EH (cell line): ENCODE measurements around the gene RASSF4.
A peak's percentile ranks its signal among the peaks of the same experiment; 100 is the strongest.

ENCODE experiments used
- DNase-seq: peaks from one replicate; pipeline ENCODE4 v3.0.0-alpha.2; 2015; ENCODE audit warnings: low read depth

Gene RASSF4

DNA sequence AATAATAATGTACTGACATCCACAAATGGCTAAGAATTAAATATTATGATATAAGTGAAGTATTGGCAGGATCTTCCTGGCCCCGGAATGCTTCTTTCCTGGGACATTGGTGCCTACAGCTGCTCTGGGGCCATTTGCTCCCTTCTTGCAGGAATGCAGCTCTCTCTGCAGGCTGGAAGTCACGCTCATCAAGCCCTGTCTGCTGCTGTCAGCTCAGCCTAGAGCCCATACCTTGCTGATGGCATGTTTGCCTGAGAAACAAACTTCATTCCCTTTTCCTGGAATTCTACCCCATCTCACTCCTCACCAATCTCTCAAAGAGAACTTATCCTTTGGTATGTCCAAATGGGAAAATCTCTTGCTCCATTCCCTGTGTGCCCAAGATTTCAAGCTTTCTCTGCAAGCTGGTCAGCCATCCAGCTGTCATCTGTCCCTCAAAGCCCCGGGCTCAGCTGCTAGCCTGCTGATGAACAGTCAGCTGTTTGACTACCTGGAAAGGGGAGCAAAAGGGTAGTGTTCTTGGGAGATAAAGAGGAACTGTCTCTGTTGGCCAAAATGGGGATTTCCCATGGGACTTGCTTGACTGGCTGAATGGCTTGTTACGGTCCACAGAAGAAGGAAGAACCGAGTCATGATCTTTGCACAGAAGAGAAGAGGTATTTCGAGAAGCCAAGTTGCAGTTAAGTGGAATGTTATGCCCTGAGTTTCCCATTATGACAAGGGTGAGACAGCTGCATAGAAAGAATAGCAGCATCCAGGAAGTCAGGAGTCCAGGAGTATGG, 12.0 kb upstream of the RASSF4 start:
- DNase-seq, result no peak

GRCh38 chr10:44948642-44949041, 11.0 kb upstream of the RASSF4 start:
- DNase-seq, result no peak

DNA sequence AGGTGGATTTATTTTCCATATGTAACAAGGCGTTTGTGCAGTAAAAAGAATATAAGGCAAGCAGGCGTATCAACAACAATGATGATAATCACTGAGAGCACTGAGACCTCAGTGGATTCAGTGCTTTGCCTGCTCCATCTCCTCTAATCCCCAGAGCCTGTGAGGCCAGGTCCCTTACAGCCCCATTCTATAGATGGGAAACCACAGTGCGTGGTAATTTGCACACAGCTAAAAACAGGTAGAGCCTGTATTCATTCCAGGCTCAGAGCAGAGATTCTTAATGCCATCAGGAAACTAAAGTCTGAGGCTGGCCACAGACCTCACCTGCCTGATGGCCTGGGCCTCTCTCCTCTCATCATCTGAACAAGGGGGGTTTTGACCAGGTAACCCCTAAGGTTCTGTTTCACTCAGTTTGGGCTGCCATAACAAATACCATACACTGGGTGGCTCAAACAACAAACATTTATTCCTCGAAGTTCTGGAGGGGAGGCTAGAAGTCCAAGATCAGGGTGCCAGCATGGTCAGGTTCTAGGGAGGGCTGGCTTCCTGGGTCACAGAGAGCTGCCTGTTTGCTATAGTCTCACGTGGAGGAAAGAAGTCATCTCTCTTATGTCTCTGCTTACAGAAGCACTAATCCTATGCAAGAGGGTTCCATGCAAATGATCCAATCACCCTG, 10.3 kb upstream of the RASSF4 start:
- DNase-seq, result no peak

DNA sequence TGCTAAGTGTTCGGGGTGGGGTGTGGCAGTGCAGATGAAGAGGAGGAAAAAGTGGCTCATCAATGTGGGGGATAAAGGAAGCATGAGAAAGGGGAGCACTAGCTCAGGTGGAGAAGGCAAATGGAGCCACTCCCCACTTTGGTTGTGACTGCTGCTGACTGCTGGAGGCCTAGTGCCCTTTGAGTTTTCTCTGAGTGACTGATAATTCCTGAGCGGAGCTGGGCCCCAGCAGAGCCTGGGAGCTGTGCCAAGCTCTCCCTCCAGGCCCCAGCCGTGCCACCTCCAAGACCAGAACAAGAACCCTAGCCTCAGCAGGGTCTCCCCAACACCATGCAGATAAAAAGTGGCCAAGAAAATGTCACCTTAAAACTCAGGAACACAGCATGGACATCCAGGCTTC, 9.7 kb upstream of the RASSF4 start:
- DNase-seq, result no peak

GRCh38 chr10:44950326-44951225, 9.0 kb upstream of the RASSF4 start:
- DNase-seq, result no peak

GRCh38 chr10:44951576-44952226, 7.9 kb upstream of the RASSF4 start:
- no peak for DNase-seq

DNA sequence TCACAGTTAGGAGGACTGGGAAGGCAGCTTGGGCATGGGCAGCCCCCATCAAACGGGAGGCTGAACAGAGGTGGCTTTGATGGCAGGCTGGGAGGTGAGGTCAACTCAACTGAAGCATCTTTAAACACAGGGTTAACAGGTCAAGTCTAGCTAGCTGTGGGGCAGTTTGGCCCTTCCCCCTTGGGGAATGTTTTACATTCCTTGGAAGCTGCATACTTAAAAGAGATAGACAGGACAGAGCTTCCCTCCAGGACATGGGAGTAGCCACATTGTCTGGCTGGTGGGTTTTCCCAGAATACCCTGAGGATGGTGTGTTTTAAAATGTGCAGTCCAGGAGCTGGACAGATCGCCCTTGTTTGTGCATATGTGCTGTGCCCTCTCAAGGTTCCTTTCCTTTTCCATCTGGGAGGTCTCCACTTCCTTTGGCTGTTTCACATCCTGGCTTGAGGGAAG, 6.8 kb upstream of the RASSF4 start:
- peak; percentile 68 for DNase-seq

- DNase-seq, result no peak
Observed at GRCh38 chr10:44954042-44954441, 5.6 kb upstream of the RASSF4 start.

- no peak for DNase-seq
Observed at GRCh38 chr10:44954962-44955361, 4.6 kb upstream of the RASSF4 start.

GRCh38 chr10:44955413-44956070, 4.1 kb upstream of the RASSF4 start:
- DNase-seq, result no peak

DNA sequence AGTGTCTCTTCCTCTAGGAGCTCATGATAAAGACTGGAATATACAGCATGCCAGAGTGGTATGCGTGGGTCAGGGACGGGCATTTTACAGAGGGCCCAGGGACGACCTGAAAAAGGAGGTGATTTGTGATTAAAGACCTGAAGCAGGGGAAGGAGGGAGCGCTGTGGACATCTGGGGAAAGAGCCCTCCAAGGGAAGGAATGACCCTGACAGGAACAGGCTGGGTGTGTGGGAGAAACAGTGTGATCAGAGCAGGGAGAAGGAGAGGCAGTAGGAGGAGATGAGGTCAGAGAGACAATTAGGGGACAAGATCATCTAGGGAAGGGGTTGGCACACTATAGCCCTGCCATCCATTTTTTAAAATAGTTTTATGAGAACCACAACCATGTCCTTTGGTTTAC, 3.4 kb upstream of the RASSF4 start:
- no peak for DNase-seq

GRCh38 chr10:44956717-44957706, 2.6 kb upstream of the RASSF4 start:
- no peak for DNase-seq

GRCh38 chr10:44958196-44958897, 1.3 kb upstream of the RASSF4 start:
- peak; percentile 77 for DNase-seq

GRCh38 chr10:44958898-44959246, 730 bp upstream of the RASSF4 start:
- DNase-seq, result no peak

GRCh38 chr10:44960088-44960460, 472 bp downstream of the RASSF4 start:
- no peak for DNase-seq

DNA sequence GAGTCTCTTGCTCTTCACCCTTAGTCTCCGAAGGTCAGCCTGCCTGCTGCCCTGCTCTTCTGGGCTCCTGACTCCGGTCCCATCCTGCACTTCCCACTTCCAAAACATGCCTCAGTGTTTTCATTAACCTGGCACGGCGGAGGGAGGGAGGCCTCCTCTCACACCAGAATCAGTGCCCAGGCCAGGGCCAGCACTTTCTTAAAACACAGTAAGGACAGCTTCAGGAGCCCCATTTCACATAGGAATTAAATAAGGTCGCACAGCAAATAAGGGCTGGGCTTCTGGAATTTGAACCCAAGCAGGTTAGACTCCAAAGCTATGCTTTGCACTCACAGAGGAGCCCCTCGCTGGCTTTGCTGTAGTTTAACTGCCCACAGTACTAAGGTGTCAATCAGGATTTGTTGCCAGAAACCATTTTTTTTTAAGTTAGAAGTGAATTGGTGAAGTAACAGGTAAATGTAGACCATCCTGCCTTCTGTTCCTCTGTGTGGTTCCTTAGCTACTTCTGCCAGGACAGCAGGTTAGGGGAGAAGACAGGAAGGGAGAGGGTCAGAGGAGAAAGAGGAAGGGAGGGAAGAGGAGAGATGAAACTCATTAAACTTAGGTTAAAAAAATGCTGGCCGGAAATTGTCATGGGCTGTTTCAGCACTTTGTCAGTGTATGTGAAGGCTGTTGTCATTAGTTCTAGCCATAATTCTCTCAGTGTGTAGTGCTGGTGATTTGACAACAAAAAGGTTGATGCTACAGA, 1.1 kb downstream of the RASSF4 start:
- DNase-seq, result no peak

DNA sequence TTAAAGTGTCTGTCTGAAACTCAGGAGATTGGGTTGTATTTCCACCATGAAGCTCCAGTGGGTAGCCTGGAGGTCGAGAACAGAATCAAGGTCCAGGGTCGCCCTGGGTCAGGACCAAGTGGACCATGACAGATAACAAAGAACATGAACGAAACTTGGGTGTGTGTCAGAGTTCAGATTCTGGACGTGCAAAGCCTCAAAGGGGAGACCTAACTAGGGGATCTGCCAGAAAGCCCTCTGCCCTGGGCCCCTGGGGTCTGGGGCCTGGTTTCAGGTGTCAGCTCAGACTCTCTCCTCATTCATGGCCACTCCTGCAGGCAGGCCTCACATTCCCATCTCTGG, 1.6 kb downstream of the RASSF4 start:
- DNase-seq, result no peak

- no peak for DNase-seq
Observed at GRCh38 chr10:44961931-44962750, 2.5 kb downstream of the RASSF4 start.
